Activated T-helper 2 cell treated with anti-CD3 and anti-CD28 coated beads, Interferon-gamma antibody, Interleukin-2, Interleukin-4, amounts not matched to agents 10 μg/mL and 5 μg/mL and 100 μg/mL, durations not matched to agents 14 hours and 24 hours and 36 hours (primary cell): ENCODE measurements around the gene IFI16. TPM values are rescaled to one million over a fixed set of nuclear protein-coding genes. Genes with fewer than 3 reads are reported as not detected.
"Not testable (repeated sequence)": the region's sequence is repeated elsewhere in the genome, so short reads cannot be mapped to it uniquely, and the experiment has no call there.

Experiments used
- DNase-seq: peaks from one replicate; pipeline ENCODE4 v3.0.0; 2021; ENCODE audit warnings: low spot score
- H3K27ac Mint-ChIP-seq: one replicate; pipeline ENCODE4 v1.8.0; 2021; ENCODE audit warnings: mixed read lengths
- H3K27me3 Mint-ChIP-seq: one replicate; pipeline ENCODE4 v1.8.0; 2021; ENCODE audit warnings: low read depth, mixed read lengths
- H3K36me3 Mint-ChIP-seq: one replicate; pipeline ENCODE4 v1.8.0; 2021; ENCODE audit warnings: low read depth, mixed read lengths
- H3K4me1 Mint-ChIP-seq: one replicate; pipeline ENCODE4 v1.8.0; 2021; ENCODE audit warnings: low read depth, mixed read lengths
- H3K4me3 Mint-ChIP-seq: one replicate; pipeline ENCODE4 v1.8.0; 2021; ENCODE audit warnings: low read depth, mild to moderate bottlenecking, moderate library complexity, mixed read lengths
- H3K9me3 Mint-ChIP-seq: one replicate; pipeline ENCODE4 v1.8.0; 2021; ENCODE audit warnings: mixed read lengths
- intact Hi-C: fragments of 100-400 bp; cut with micrococcal nuclease; formaldehyde crosslinking; loops from one replicate; pipeline ENCODE4 v1.15.1; 2023
- total RNA-seq: library from RNA; stranded (reverse); gene quantifications from 2 replicates; pipeline ENCODE4 v1.2.3, GENCODE V29; 2022

The IFI16 gene
- total RNA-seq, 1 donor from 2014 or later, result 108 TPM

- no peak for DNase-seq
- Mint-ChIP-seq H3K4me3 (no peak overlapping the region), H3K36me3 (no peaks in the 10 kb centered on the region), H3K27ac (peak overlapping the region; percentile 56), H3K27me3 (peaks cover 4% of the 10 kb centered on the region), H3K9me3 (no peaks in the 10 kb centered on the region), H3K4me1 (peaks cover 50% of the 10 kb centered on the region)
- intact Hi-C loops, result no loop called here
These were observed 81.5 kb downstream of the IFI16 start for GRCh38 chr1:159091180-159091560.

GRCh38 chr1:159091607-159092031 lies 81.9 kb downstream of the IFI16 start:
- peak overlapping the region; percentile 56 for H3K27ac Mint-ChIP-seq
- H3K36me3 Mint-ChIP-seq, result no peaks in the 10 kb centered on the region
- no peak for DNase-seq
- H3K9me3 Mint-ChIP-seq, result no peaks in the 10 kb centered on the region
- H3K4me1 Mint-ChIP-seq, result peaks cover 50% of the 10 kb centered on the region
- intact Hi-C loops, result no loop called here
- no peak overlapping the region for H3K4me3 Mint-ChIP-seq
- H3K27me3 Mint-ChIP-seq, result peaks cover 5% of the 10 kb centered on the region

GRCh38 chr1:159092036-159092760 lies 82.5 kb downstream of the IFI16 start:
- Mint-ChIP-seq H3K27ac (peak overlapping the region; percentile 56), H3K4me3 (no peak overlapping the region)

GRCh38 chr1:159098596-159098995 lies 88.9 kb downstream of the IFI16 start:
- Mint-ChIP-seq H3K27me3 (peaks cover 45% of the 10 kb centered on the region), H3K27ac (no peak overlapping the region), H3K9me3 (no peaks in the 10 kb centered on the region), H3K4me3 (no peak overlapping the region), H3K4me1 (no peaks in the 10 kb centered on the region), H3K36me3 (no peaks in the 10 kb centered on the region)
- intact Hi-C loops, result no loop called here
- DNase-seq, result no peak

More at GRCh38 chr1:159092036-159092760, 82.5 kb downstream of the IFI16 start:
- Mint-ChIP-seq H3K36me3 (no peaks in the 10 kb centered on the region), H3K4me1 (peaks cover 47% of the 10 kb centered on the region), H3K9me3 (no peaks in the 10 kb centered on the region), H3K27me3 (peaks cover 6% of the 10 kb centered on the region)
- no peak for DNase-seq
- intact Hi-C loops, result no loop called here

- intact Hi-C loops, result no loop called here
- Mint-ChIP-seq H3K4me3 (no peak overlapping the region), H3K27ac (no peak overlapping the region), H3K4me1 (no peaks in the 10 kb centered on the region), H3K27me3 (peaks cover 44% of the 10 kb centered on the region), H3K9me3 (no peaks in the 10 kb centered on the region), H3K36me3 (no peaks in the 10 kb centered on the region)
- DNase-seq, result no peak
These were observed 90.9 kb downstream of the IFI16 start for GRCh38 chr1:159100589-159100988.

GRCh38 chr1:159103021-159103420 lies 93.3 kb downstream of the IFI16 start:
- H3K36me3 Mint-ChIP-seq, H3K9me3 Mint-ChIP-seq, H3K4me1 Mint-ChIP-seq, DNase-seq, H3K4me3 Mint-ChIP-seq, intact Hi-C loops, H3K27ac Mint-ChIP-seq: not testable (repeated sequence)
- peaks cover 41% of the 10 kb centered on the region for H3K27me3 Mint-ChIP-seq

Other genes starting within 250 kb of the IFI16 start
- gene OR6N1, start 237.7 kb upstream of the IFI16 start, total RNA-seq, result not detected in 2 replicates
- gene OR6N2, start 228.7 kb upstream of the IFI16 start, total RNA-seq, result not detected in 2 replicates
- not detected in 2 replicates for gene MNDA, start 178.6 kb upstream of the IFI16 start, total RNA-seq
- gene PYHIN1, start 78.4 kb upstream of the IFI16 start, total RNA-seq, result 7.4 and 10.0 TPM in 2 replicates
- 101 and 109 TPM in 2 replicates for gene AIM2, start 66.9 kb downstream of the IFI16 start, total RNA-seq
- gene CADM3, start 161.7 kb downstream of the IFI16 start, total RNA-seq, result not detected in 2 replicates
- gene ACKR1, start 195.0 kb downstream of the IFI16 start, total RNA-seq, result not detected in 2 replicates